Neutrophil (primary cell): ENCODE results near the gene ABTB2.

ENCODE experiments used
- H3K27ac ChIP-seq: fragments of 200-600 bp; sonication (generic); 2 replicates; pipeline ENCODE4 v1.5.1; 2016; ENCODE audit warnings: mild to moderate bottlenecking, moderate library complexity
- H3K27me3 ChIP-seq: fragments of 200-600 bp; sonication (generic); 2 replicates; pipeline ENCODE4 v1.6.0; 2016; ENCODE audit warnings: mild to moderate bottlenecking
- H3K36me3 ChIP-seq: fragments of 200-600 bp; sonication (generic); 2 replicates; pipeline ENCODE4 v1.5.1; 2017
- H3K4me1 ChIP-seq, 2 experiments: fragments of 200-600 bp in 1 of 2; sonication (generic) in 1 of 2; 1 replicate in 1 of 2; 2 replicates in 1 of 2; pipeline versions ENCODE4 v1.5.1 to v1.6.1; 2013 to 2016; ENCODE audit warnings: low read depth in 1 of 2, low read length in 1 of 2, mild to moderate bottlenecking in 1 of 2, moderate library complexity in 1 of 2; ENCODE audit not compliant: control insufficient read depth in 1 of 2, insufficient read depth in 1 of 2
- H3K4me3 ChIP-seq, 2 experiments: fragments of 200-600 bp in 1 of 2; sonication (generic) in 1 of 2; 1 replicate in 1 of 2; 2 replicates in 1 of 2; pipeline ENCODE4 v1.5.1; 2013 to 2016; ENCODE audit warnings: low read depth in 1 of 2, low read length in 1 of 2, mild to moderate bottlenecking in 1 of 2, moderate library complexity in 1 of 2
- H3K9me3 ChIP-seq: fragments of 200-600 bp; sonication (generic); 2 replicates; pipeline ENCODE4 v1.5.1; 2016
- TF ChIP-seq, protein P1 (sequence below): fragments of 200-600 bp; sonication (generic); IDR thresholded peaks from 2 replicates; pipeline ENCODE4 v1.5.1; 2016; ENCODE audit warnings: antibody characterized with exemption

ABTB2 gene

DNA sequence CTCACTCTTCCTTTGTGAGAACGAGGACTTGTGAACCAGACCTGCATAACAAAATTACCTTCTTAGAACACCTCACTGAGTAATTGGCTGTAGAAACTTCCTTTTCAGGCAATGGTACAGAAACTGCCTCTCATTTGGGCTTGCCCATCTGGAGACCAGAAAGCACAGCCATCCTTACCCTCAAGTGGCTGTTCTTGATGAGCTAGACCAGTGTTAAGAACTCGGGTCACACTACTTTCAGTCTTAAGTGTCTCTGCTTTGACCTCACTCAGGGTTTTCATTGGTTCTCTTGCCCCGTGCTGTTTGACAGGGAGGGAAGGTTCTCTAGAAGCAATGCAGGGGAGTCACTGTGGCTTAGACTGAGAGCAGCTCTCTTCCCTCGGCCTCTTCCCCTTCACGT is 223.0 kb downstream of the ABTB2 start:
- H3K4me1 ChIP-seq = no peaks in the 10 kb centered on the region
- no peaks in the 10 kb centered on the region for H3K27me3 ChIP-seq

GRCh38 chr11:34132261-34132965 is 225.4 kb downstream of the ABTB2 start:
- Histone ChIP-seq H3K4me1 (no peaks in the 10 kb centered on the region), H3K27ac (no peak overlapping the region), H3K36me3 (peaks cover 61% of the 10 kb centered on the region), H3K27me3 (no peaks in the 10 kb centered on the region), H3K9me3 (no peaks in the 10 kb centered on the region), H3K4me3 (no peak overlapping the region)
- TF ChIP-seq, protein P1, sequence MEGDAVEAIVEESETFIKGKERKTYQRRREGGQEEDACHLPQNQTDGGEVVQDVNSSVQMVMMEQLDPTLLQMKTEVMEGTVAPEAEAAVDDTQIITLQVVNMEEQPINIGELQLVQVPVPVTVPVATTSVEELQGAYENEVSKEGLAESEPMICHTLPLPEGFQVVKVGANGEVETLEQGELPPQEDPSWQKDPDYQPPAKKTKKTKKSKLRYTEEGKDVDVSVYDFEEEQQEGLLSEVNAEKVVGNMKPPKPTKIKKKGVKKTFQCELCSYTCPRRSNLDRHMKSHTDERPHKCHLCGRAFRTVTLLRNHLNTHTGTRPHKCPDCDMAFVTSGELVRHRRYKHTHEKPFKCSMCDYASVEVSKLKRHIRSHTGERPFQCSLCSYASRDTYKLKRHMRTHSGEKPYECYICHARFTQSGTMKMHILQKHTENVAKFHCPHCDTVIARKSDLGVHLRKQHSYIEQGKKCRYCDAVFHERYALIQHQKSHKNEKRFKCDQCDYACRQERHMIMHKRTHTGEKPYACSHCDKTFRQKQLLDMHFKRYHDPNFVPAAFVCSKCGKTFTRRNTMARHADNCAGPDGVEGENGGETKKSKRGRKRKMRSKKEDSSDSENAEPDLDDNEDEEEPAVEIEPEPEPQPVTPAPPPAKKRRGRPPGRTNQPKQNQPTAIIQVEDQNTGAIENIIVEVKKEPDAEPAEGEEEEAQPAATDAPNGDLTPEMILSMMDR = no peak

More for the DNA sequence above, 223.0 kb downstream of the ABTB2 start:
- TF ChIP-seq, protein P1 = no peak
- peaks cover 82% of the 10 kb centered on the region for H3K36me3 ChIP-seq
- H3K4me3 ChIP-seq = no peak overlapping the region
- no peaks in the 10 kb centered on the region for H3K9me3 ChIP-seq
- H3K27ac ChIP-seq = no peak overlapping the region

DNA sequence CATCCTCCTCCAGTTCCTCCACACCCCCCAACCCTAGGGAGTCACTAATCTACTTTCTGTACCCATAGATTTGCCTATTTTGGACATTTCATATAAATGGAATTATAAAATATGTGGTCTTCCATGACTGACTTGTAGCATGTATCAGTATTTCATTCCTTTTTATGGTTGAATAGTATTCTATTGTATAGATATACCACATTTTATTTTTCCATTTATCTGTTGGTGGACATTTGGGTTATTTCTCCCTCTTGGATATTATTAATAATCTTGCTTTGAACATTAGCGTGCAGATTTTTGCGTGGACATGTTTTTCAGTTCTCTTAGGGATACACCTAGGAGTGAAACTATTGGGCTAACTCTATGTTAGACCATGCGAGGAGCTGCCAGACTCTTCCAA is 229.0 kb downstream of the ABTB2 start:
- Histone ChIP-seq H3K27me3 (no peaks in the 10 kb centered on the region), H3K27ac (no peak overlapping the region), H3K36me3 (peaks cover 56% of the 10 kb centered on the region), H3K4me1 (no peaks in the 10 kb centered on the region), H3K9me3 (no peaks in the 10 kb centered on the region), H3K4me3 (no peak overlapping the region)
- TF ChIP-seq, protein P1 = no peak

GRCh38 chr11:34126959-34127848 is 230.6 kb downstream of the ABTB2 start:
- no peaks in the 10 kb centered on the region for H3K27me3 ChIP-seq
- H3K4me3 ChIP-seq = no peak overlapping the region
- TF ChIP-seq, protein P1 = no peak
- H3K9me3 ChIP-seq = no peaks in the 10 kb centered on the region
- peaks cover 59% of the 10 kb centered on the region for H3K36me3 ChIP-seq
- H3K4me1 ChIP-seq = no peaks in the 10 kb centered on the region
- H3K27ac ChIP-seq = no peak overlapping the region

DNA sequence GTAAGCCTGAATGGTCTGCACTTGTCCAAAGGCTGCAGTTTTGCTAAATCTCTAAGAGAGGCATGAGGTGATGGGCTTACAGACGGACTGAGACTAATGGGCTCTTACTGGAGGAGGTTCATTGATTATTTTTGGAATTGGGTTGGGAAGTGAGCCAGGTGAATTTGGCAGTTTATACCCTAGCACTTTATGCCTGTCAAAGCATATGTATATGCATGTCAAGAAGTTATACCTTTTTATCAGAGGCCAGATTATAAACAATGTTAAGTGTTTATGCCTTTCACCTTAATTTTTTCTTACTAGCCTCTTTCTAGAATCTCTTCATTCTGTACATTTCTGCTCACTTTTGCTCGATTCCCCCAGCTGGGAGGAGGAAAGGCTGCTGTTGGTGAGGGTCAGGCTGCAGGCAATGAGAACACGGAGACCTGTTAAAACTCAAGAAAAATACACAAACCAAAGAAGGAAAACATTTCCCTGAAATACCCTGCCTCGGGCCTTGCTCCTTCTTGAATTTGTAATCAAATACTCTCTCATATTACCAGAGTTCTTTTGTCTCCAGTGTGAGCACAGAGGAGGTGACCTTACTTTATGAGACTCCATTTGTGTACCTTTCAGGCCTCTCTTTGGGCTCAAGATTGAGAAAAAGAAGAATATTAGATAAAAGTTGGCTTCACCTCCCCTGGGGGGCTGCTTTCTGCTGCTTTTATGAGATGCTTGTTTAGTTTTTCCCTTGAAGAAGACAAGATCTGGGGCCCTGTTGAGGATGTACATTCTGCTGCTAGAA is 232.7 kb downstream of the ABTB2 start:
- Histone ChIP-seq H3K27me3 (no peaks in the 10 kb centered on the region), H3K27ac (no peak overlapping the region), H3K4me1 (no peaks in the 10 kb centered on the region), H3K36me3 (peaks cover 60% of the 10 kb centered on the region), H3K4me3 (no peak overlapping the region), H3K9me3 (no peaks in the 10 kb centered on the region)
- TF ChIP-seq, protein P1 = no peak
